HG03342 (cell line): ENCODE data around the gene KHDRBS1.
"Not testable (repeated sequence)": the region's sequence is repeated elsewhere in the genome, so short reads cannot be mapped to it uniquely, and the experiment has no call there.

Experiments used
- ATAC-seq: cut with Tn5 transposase; IDR thresholded peaks from one replicate; pipeline ENCODE4 v1.9.1; 2021; ENCODE audit warnings: mild to moderate bottlenecking, moderate library complexity; ENCODE audit not compliant: unreplicated experiment

Gene KHDRBS1

DNA sequence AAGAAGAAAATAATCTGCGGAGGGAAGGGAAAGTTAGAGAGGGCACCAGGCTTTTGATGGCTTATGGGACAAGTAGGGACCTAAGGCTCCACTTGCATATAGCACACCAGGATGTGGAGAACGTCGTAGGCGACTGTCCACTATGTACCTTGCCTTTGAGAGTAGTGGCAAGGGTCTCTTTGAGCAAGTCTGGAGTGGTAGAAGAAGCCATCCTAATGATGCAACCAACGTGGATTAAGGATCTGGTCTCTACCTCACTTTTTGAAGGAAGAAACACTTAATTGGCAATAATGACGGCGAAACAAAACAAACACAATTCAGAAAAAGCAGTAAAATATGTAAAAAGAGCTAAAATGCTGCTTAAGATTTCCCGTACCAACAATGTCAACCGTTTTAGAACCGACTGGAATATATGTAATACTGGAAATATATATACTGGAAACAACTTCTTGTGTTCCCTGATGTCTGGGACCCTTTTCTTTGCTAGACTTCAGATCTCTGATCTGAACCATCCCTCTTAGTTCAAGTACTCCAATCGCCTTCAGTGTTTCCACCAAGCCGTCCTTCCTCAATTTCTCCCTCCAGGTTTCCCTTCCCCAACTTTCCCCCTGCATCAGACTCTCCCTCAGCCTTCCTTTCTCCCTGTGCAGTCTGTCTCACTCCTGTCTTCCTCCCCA lies 821 bp upstream of the KHDRBS1 start:
- no peak for ATAC-seq

DNA sequence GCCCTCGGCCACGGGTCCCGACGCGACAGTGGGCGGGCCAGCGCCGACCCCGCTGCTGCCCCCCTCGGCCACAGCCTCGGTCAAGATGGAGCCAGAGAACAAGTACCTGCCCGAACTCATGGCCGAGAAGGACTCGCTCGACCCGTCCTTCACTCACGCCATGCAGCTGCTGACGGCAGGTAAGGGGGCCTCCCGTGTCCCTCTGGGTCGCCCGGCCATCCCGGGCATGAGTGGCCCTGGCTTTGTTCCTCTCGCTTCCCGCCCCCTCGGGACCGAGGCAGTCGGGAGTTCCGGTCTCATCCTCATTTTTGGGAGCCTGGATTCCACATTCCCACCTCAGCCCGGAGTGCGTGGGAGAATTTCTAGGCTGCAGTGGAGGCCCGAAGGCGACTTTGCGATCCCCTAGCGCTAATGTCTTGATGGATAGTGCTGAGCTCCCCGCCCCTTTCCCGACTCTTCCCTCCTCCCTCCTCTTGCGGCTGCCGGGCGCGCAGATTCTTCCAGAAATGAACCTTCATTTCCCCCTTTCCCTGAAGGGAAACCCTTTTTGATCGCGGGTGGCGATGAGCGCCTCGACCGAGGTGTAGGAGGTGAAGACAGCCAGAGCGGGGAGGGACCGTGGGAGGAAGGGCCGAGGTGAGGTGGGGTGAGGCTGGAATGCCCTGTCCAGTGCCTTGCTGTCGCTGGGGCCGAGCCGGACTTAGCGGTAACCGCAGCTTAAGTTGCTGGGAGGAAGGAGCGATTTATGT lies 705 bp downstream of the KHDRBS1 start:
- ATAC-seq, result peak; percentile 4

DNA sequence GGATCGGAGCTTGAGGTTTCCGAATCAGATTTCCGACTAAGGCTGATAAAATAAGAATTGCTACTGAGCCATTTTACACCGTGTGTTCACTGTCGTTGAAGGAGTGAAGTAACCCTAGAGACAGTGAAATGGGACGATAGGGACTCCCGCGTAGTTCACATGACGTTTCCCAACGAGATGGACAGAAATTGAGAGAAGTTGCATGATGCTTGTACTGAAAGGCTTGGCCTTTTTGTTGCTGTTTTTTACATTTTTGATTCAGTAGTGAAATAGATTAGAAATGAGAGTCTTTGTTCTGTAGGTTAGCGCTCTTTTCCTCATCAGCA lies 1.2 kb downstream of the KHDRBS1 start:
- no peak for ATAC-seq

DNA sequence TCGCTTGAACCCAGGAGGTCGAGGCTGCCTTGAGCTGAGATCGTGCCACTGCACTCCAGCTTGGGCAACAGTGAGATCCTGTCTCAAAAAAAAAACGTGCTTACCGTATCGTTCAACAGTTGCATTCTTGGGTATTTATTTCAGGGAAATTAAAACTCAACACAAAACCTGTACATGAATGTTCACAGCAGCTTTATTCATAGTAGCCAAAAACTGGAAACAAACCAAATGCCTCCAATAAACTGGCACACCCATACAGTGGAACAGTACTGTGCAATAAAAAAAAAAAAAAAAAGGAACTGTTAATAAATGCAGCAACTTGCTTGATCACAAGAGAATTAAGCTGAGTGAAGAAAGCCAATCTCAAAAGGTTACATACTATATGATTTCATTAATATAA lies 6.7 kb downstream of the KHDRBS1 start:
- no peak for ATAC-seq

DNA sequence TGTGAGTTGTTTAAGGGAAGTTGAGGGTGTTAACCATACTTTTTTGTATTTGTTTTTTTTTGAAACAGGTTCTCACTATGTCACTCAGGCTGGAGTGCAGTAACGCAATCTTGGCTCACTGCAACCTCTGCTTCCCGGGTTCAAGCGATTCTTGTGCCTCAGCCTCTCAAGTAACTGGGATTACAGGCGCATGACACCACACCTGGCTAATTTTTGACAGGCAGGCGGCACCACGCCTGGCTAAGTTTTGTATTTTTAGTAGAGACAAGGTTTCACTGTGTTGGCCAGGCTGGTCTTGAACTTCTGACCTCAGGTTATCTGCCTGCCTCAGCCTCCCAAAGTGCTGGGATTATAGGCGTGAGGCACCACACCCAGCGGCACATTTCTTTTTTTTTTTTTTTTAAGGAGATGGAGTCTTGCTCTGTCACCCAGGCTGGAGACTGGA lies 7.9 kb downstream of the KHDRBS1 start:
- ATAC-seq, result not testable (repeated sequence)

DNA sequence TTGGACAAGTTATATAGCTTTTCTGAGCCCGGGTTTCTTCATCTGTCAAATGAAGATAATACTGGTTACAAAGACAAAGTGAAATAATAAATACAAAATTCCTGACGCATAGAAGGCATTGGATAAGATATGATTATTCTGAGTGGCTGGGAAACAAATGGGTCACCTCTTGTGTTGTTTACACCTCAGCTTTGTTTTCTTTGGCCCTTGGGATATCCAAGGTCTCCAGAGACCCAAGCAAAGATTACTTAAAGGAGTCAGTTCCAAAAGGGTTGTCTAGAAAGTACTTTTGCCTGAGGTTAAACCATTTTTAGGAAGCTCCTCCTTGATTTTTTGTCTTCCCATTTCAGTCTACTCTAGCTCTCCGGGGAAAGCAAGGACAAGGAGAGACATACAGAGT lies 9.7 kb downstream of the KHDRBS1 start:
- ATAC-seq, result no peak

DNA sequence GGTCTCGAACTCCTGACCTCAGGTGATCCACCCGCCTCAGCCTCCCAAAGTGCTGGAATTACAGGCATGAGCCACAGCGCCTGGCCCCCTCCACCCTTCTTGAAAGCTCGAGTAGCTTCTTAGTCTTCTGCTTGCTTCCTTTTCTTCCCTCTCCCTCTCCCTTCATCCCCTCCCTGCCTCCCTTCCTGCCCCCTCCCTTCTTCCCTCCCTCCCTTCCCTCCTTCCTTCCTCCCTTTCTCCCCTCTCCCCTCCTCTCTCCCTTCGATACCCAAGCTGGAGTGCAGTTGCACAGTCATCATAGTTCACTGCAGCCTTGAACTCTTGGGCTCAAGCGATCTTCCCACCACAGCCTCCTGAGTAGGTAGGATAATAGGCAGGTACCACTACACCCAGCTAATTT lies 11.8 kb downstream of the KHDRBS1 start:
- no peak for ATAC-seq

DNA sequence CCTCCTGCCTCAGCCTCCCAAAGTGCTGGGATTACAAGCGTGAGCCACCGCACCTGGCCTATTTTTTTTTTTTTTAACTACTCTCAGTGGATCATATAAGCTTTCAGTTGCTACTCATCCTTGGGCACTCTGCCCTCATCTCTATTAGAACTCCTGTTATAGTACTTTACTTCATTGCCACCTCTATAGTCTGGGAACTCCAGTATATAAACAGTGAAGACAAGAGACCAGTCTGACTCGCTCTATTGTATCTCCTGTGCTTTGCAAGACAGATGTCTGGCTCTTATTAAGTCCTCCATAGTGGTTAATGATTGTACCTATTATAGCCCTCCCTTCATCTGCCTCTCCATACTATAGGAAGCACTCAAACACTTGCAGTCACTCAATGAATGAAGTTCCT lies 15.1 kb downstream of the KHDRBS1 start:
- ATAC-seq, result no peak

DNA sequence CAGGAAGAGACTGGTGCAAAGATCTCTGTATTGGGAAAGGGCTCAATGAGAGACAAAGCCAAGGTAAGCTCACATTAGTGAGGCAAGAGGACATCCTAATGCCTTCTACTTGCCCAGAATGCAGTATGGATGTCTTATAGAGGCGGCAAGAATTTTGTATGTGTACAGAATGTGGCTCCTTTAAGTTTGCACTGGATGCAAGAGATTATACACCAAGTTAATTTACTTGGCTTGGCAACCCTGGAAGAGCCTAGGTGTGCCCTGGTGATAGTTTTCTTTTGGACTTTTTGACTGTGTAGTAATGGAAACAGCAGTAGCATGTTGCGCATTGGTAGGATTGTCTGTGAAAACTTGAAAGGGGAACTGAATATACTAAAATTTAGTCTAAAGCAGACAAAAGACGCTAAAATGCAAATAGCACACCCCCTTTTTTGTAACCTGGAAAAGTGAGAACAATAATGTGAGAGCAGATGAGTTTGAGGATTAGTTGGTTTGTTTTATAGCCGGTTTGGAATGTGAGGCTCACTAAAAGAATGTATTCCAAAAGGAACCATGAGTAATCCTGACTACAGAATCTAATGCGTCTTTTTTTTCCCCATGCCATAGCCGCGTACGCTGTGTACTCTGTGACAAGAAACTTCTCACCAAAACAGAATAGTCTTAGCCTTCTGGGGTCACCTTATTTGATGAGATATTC lies 18.1 kb downstream of the KHDRBS1 start:
- ATAC-seq, result no peak

DNA sequence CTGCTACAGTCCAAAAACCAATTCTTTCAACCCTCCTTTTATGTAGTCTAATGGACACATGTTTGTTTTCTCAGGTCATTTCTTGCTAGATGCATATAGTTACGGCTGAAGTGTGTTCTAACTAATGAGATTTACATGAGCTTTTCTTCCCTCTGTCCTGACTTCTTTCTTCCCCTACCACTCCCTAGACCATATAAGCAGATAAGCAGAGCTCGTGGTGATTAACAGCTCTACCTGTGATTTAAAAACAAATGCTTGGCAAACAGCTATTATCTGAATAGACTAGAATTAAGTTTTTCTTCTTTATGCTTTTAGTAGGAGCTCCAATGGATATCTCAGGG lies 18.6 kb downstream of the KHDRBS1 start:
- ATAC-seq, result no peak

DNA sequence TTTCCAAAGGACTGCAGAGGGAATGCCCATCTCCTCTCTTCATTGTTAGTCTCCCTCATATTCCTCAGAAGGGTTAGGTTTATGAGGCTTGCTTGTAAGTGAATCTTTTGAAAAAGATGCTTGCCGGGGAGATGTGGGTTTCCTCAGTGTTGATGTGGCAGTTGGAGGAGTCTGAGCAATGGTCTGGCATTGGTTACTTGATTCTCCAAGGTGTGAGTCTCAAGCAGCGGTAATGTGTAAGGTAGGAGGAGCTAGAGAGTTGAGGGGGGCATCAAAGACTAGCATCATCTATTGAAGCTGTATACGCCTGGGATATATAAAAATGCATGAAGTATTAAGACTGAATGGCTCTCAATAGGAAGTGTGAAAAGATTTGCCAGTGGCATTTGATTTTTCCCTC lies 21.5 kb downstream of the KHDRBS1 start:
- no peak for ATAC-seq

DNA sequence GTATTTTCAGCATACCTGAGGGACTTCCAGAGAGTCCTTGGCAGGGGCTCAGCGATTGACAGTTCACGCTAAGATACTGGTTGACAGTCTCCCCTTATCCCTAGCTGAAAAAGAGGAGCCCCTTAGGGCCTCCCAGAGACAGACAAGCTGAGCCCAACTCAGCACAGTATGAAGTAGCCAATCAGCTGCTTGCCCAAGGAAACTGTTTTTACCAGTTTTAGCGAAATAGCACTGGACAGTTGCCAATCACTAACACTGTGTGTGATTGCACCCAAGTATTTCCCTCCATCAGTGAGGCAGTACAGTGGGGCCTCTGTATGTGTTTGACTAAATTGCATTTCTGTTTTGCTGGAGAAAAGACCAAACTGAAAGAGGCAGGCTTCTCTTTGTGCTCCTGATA lies 27.0 kb downstream of the KHDRBS1 start:
- no peak for ATAC-seq

DNA sequence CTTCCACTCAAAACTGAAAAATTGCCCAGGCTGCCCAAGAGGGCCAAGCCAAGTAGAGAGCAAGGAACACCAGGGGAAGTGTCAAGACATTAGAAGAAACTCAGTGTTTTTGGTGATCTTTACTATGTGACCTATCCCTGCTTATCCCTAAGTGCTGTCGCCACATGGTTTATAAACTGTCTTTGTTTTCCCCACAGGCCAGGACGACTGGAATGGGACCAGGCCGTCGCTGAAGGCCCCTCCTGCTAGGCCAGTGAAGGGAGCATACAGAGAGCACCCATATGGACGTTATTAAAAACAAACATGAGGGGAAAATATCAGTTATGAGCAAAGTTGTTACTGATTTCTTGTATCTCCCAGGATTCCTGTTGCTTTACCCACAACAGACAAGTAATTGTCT lies 28.7 kb downstream of the KHDRBS1 start:
- no peak for ATAC-seq

DNA sequence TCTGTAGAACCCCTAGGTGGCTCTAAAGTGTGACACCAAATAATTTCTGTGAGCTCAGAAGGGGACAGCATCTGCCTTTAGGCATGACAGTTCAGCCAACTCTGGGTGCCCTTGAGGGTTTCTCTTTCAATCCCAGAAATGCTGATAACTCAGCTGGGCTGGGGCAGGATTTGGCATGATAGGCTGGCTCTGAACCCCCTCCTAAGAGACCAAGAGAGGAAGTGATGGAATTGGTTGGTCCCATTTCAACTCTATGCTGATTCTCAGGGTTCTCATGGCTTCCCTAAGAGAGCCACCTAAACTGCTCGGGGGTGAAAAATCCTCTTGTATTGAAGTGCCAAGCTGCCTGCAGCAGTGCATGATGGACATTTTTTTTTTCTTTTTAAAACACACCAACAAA lies 30.6 kb downstream of the KHDRBS1 start:
- no peak for ATAC-seq

DNA sequence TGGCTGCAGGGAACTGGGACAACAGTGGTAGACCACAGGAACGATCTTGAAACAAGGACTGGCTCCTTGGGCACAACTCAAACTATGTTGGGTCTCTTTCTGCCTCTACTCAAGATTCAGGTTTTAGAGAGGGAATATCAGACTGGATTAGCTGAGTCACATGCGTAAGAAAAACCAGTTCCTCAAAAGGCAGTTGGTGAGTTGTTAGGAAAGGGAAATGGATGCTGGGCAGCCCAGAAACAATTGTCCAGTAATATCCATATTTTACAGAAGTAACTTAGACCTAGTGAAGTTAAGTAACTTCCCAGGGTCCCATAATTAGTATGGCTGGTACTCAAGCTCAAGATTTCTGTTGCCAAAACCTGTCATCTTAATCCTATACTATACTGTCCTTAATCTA lies 32.1 kb downstream of the KHDRBS1 start:
- ATAC-seq, result no peak

DNA sequence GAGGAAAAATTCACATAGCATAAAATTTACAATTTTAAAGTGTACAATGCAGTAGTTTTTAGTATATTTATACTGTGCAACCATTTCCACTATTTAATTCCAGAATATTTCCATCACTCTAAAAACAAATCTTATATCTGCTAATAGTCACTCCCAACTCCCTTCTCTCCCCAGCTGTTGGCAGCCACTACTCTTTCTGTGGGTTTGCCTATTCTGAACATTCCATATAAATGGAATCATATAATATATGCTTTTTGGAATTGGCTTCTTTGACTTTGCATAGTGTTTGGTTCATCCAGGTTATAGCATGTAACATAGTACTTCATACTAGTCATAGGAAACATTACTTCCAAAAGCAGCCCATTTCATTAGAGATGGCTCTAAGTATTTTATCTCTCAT lies 34.0 kb downstream of the KHDRBS1 start:
- no peak for ATAC-seq

DNA sequence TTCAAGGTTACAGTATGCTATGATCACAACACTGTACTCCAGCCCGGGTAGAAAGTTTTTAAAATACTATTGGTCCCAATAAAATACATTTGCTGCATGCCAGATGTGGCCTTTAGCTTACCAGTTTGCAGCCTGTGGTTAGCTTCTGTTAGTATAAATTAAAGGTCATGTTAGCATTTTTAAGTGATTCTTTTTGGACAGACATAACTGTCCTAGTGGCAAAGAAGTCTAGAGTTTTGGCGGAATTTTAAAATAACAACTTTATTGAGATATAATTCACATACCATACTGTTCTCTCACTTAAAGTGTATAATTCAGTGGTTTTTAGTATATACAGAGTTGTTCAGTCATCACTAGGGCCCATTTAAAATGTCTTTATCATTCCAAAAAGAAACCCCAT lies 34.8 kb downstream of the KHDRBS1 start:
- ATAC-seq, result no peak

DNA sequence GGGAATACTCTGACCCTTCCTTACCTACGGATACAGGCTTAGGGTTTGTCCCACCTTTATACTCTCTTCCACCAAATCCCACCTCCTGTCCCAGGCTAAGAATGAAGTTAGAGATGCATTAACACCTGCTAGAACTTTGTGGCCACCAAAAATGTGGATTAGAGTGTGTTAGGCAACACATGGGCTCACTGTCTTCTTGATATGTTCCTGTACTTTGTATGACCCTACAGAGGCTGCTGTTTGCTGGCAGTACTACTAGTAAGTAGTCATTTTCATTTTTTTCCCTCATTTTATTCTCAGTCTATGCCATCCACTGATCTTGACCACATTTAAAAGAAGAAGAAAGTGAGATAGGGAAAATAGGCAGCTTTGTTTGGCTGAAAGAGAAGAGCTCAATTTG lies 38.0 kb downstream of the KHDRBS1 start:
- ATAC-seq, result no peak

DNA sequence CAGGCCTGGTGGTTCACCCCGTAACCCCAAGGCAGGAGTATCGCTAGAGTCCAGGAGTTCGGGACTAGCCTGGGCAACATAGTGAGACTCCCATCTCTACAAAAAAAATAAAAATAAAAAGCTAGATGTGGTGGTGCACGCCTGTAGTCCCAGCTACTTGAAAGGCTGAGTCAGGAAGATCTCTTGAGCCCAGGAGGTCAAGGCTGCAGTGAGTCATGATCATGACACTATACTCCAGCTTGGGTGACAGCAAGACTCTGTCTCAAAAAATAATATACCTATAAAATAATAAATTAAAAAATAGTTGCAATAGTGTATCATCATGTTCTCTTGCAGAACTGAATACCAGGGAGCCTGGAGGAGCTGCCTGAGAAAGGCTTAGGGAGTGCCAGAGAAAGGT lies 39.2 kb downstream of the KHDRBS1 start:
- ATAC-seq, result no peak

DNA sequence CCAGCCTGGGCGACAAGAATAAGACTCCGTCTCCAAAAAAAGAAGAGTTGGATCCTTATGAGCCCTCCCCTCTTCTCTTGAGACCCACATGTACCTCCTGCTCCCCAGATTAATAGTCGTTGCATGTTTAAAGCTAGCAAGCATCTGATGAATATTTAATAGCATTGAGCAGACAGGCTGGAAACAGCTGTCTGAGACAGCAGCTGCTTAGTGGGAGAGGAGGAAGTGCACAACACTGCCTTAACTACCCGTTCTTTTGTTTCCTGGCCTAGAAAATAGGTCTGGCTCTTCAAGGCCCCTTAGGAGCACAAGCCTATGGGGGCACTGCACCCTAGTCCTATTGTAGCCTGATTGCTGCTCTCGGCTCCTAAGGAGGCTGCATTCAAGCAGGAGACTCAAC lies 41.7 kb downstream of the KHDRBS1 start:
- ATAC-seq, result no peak

DNA sequence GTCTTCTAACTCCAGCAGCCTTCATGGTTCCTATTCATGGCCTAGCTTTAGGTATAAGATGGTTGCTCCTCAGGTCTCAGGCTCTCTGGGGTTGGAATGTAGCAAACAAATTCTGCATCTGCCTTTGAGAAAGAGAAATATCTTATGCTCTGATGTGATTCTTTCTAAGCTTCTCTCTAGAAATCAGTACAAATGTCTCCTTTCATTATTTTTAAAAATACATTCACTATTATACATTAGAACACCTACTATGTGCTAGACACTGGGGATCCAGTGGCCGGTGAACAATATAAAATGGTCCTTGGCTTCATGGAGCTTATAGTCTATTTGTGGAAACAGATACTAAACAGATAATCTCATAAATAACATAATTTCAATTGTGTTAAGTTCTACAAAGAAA lies 42.9 kb downstream of the KHDRBS1 start:
- no peak for ATAC-seq

DNA sequence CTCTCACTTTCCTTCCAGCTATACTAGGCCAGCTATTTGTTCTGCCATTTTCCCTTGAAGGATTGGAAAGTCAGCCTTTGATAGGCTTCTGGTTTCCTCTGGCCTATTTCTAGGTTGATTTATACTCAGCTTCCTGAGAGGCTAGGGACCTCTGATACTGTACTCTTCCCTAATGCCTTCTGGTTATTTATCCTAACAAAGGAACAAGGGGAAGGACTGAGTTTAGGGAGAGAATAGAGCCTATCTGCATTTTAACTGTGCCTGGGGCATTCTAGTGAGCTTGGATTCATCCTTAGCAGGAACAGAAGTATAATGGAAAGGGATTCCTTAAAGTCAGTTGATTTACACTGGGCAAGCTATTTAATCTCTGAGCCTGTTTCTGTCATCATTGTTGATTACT lies 47.2 kb downstream of the KHDRBS1 start:
- no peak for ATAC-seq
